Neural cell (in vitro differentiated cells): ENCODE results near the gene GRID2IP. TPM values are rescaled to one million over a fixed set of nuclear protein-coding genes. Genes with fewer than 3 reads are reported as not detected.

Experiments
- H2AFZ ChIP-seq: fragments of 200-600, 300-800 bp; sonication (generic), shearing (Covaris generic); 2 replicates; pipeline ENCODE4 v1.6.0; 2014; ENCODE audit warnings: low read depth, mild to moderate bottlenecking, antibody characterized with exemption, low read length, moderate library complexity
- H3F3A ChIP-seq: fragments of 200-600 bp; shearing (Covaris generic); 2 replicates; pipeline ENCODE4 v1.6.1; 2016; ENCODE audit warnings: mild to moderate bottlenecking, moderate library complexity, mixed read lengths, antibody characterized with exemption, low read length; ENCODE audit not compliant: insufficient read depth, poor library complexity, severe bottlenecking
- H3K27ac ChIP-seq: fragments of 200-600, 300-800 bp; sonication (generic), shearing (Covaris generic); 2 replicates; pipeline ENCODE4 v1.5.1; 2014; ENCODE audit warnings: mild to moderate bottlenecking, low read length, moderate library complexity
- H3K27me3 ChIP-seq: fragments of 300-800, 200-600 bp; sonication (generic), shearing (Covaris generic); 2 replicates; pipeline ENCODE4 v1.6.0; 2014; ENCODE audit warnings: mild to moderate bottlenecking, low read depth, low read length, moderate library complexity; ENCODE audit not compliant: insufficient read depth
- H3K36me3 ChIP-seq: fragments of 300-800, 200-600 bp; sonication (generic), shearing (Covaris generic); 2 replicates; pipeline ENCODE4 v1.5.1; 2014; ENCODE audit warnings: mild to moderate bottlenecking, antibody characterized with exemption, low read length, moderate library complexity; ENCODE audit not compliant: insufficient read depth
- H3K4me2 ChIP-seq: fragments of 300-800, 200-600 bp; sonication (generic), shearing (Covaris generic); 2 replicates; pipeline ENCODE4 v1.6.0; 2014; ENCODE audit warnings: mild to moderate bottlenecking, low read length
- H3K4me3 ChIP-seq: fragments of 300-800, 200-600 bp; sonication (generic), shearing (Covaris generic); 2 replicates; pipeline ENCODE4 v1.5.1; 2014; ENCODE audit warnings: mild to moderate bottlenecking, low read length, moderate library complexity
- H3K79me2 ChIP-seq: fragments of 200-600 bp; shearing (Covaris generic); replicated peaks from 2 replicates; pipeline ENCODE4 v1.6.0; 2014; ENCODE audit warnings: mild to moderate bottlenecking, low read length, moderate library complexity; ENCODE audit not compliant: insufficient read depth
- H3K9ac ChIP-seq: fragments of 300-800, 200-600 bp; sonication (generic), shearing (Covaris generic); 2 replicates; pipeline ENCODE4 v1.6.1; 2016; ENCODE audit warnings: mild to moderate bottlenecking, low read length, mixed read lengths
- H3K9me2 ChIP-seq: fragments of 200-600 bp; shearing (Covaris generic); 2 replicates; pipeline ENCODE4 v1.6.1; 2016; ENCODE audit warnings: mild to moderate bottlenecking, low read length, mixed read lengths; ENCODE audit not compliant: insufficient read depth
- H3K9me3 ChIP-seq: fragments of 200-600, 300-800 bp; sonication (generic), shearing (Covaris generic); 2 replicates; pipeline ENCODE4 v1.6.1; 2016; ENCODE audit warnings: mild to moderate bottlenecking, mixed run types, low read length, moderate library complexity, mixed read lengths
- H4K20me1 ChIP-seq: fragments of 200-600 bp; shearing (Covaris generic); 2 replicates; pipeline ENCODE4 v1.6.1; 2016; ENCODE audit warnings: mild to moderate bottlenecking, mixed run types; ENCODE audit not compliant: insufficient read depth
- EP300 ChIP-seq: fragments of 450-650 bp; conservative IDR thresholded peaks from 2 replicates; pipeline ENCODE4 v1.6.1; 2014; ENCODE audit warnings: antibody characterized with exemption, mild to moderate bottlenecking, moderate library complexity; ENCODE audit not compliant: poor library complexity, severe bottlenecking
- EZH2 ChIP-seq: fragments of 200-600, 300-800 bp; shearing (Covaris generic), sonication (generic); IDR thresholded peaks from 2 replicates; pipeline ENCODE4 v1.6.1; 2014; ENCODE audit warnings: antibody characterized with exemption, low read length, borderline replicate concordance, mild to moderate bottlenecking; ENCODE audit not compliant: insufficient read depth, poor library complexity, severe bottlenecking
- MXI1 ChIP-seq: fragments of 450-650 bp; conservative IDR thresholded peaks from 2 replicates; pipeline ENCODE4 v1.6.1; 2014; ENCODE audit warnings: antibody characterized with exemption, mild to moderate bottlenecking; ENCODE audit not compliant: poor library complexity, severe bottlenecking
- POLR2AphosphoS5 ChIP-seq: IDR thresholded peaks from 2 replicates; pipeline ENCODE4 v1.6.1; 2012
- RAD21 ChIP-seq: fragments of 450-650 bp; conservative IDR thresholded peaks from 2 replicates; pipeline ENCODE4 v1.6.1; 2014; ENCODE audit warnings: antibody characterized with exemption, mild to moderate bottlenecking, moderate library complexity
- SMC3 ChIP-seq: fragments of 450-650 bp; conservative IDR thresholded peaks from 2 replicates; pipeline ENCODE4 v1.6.1; 2014; ENCODE audit warnings: antibody characterized with exemption, mild to moderate bottlenecking, moderate library complexity; ENCODE audit not compliant: poor library complexity
- TAF1 ChIP-seq: IDR thresholded peaks from 2 replicates; pipeline ENCODE4 v1.6.1; 2012; ENCODE audit warnings: low read depth
- polyA plus RNA-seq: library from polyadenylated mRNA; depleted of rRNA; stranded (reverse); fragments of >200 nt; gene quantifications from 2 replicates; pipeline ENCODE4 v1.2.3, GENCODE V29; 2014
- TF ChIP-seq, protein P1 (sequence below): fragments of 450-650 bp; IDR thresholded peaks from 2 replicates; pipeline ENCODE4 v1.5.1; 2014; ENCODE audit warnings: antibody characterized with exemption, mild to moderate bottlenecking, moderate library complexity; ENCODE audit not compliant: poor library complexity, severe bottlenecking
- TF ChIP-seq, protein P2 (sequence below): IDR thresholded peaks from 2 replicates; pipeline ENCODE4 v1.6.1; 2012; ENCODE audit warnings: borderline replicate concordance

GRID2IP gene
- polyA plus RNA-seq, 1 donor from 2014 or later, result 0.32 TPM

DNA sequence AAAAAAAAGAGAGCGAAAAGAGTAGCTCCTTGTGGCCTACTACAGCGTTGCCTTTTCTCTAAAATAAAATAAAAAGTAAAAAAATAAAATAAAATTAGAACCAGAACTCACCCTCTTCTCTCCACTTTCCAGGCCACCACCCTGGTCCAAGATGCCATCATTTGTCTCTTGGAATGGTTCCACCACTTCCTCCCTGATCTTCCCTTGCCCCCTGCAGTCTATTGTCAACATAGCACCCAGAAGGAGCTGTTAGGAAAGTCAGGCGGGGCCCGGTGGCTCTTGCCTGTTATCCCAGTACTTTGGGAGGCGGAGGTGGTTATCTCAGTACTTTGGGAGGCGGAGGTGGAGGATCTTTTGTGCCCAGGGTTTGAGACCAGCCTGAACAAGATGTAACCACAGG, 7.6 kb upstream of the GRID2IP start:
- no peaks in the 10 kb centered on the region for H4K20me1 ChIP-seq
- no peak overlapping the region for H3K27ac ChIP-seq
- no peak overlapping the region for H2AFZ ChIP-seq
- H3F3A ChIP-seq, result no peaks in the 10 kb centered on the region
- no peaks in the 10 kb centered on the region for H3K9me3 ChIP-seq
- no peaks in the 10 kb centered on the region for H3K9me2 ChIP-seq
- no peak overlapping the region for H3K9ac ChIP-seq
- no peak for TF ChIP-seq MXI1
- no peak for TF ChIP-seq SMC3
- no peak for TF ChIP-seq POLR2AphosphoS5
- H3K79me2 ChIP-seq, result no peaks in the 10 kb centered on the region
- H3K36me3 ChIP-seq, result no peaks in the 10 kb centered on the region
- H3K4me2 ChIP-seq, result no peak overlapping the region
- H3K4me3 ChIP-seq, result no peak overlapping the region
- no peaks in the 10 kb centered on the region for H3K27me3 ChIP-seq

DNA sequence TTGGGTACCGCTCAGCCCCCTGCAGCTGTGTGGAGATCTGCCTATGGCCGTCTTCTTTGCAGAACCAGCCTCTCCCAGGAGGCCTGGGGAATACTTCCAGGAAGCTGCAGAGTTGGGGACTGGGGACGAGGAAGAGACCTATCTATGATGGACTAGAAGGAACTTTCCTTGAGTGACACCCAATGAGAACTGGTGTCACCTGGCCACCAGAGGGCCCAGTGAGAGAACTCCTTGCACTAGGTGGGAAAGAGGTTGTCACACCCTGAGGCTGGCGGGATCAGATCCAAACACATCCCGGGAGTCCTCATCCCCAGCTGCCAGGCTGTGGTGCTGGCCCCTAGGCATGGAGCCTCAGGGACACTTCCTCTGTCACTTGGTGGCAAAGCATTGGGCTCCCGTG, 4.9 kb upstream of the GRID2IP start:
- H3K36me3 ChIP-seq, result no peaks in the 10 kb centered on the region
- TF ChIP-seq EZH2 (no peak), POLR2AphosphoS5 (no peak), EP300 (no peak), RAD21 (no peak), MXI1 (no peak), TAF1 (no peak), SMC3 (no peak)
- TF ChIP-seq, protein P1, sequence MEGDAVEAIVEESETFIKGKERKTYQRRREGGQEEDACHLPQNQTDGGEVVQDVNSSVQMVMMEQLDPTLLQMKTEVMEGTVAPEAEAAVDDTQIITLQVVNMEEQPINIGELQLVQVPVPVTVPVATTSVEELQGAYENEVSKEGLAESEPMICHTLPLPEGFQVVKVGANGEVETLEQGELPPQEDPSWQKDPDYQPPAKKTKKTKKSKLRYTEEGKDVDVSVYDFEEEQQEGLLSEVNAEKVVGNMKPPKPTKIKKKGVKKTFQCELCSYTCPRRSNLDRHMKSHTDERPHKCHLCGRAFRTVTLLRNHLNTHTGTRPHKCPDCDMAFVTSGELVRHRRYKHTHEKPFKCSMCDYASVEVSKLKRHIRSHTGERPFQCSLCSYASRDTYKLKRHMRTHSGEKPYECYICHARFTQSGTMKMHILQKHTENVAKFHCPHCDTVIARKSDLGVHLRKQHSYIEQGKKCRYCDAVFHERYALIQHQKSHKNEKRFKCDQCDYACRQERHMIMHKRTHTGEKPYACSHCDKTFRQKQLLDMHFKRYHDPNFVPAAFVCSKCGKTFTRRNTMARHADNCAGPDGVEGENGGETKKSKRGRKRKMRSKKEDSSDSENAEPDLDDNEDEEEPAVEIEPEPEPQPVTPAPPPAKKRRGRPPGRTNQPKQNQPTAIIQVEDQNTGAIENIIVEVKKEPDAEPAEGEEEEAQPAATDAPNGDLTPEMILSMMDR, result no peak
- TF ChIP-seq, protein P2, sequence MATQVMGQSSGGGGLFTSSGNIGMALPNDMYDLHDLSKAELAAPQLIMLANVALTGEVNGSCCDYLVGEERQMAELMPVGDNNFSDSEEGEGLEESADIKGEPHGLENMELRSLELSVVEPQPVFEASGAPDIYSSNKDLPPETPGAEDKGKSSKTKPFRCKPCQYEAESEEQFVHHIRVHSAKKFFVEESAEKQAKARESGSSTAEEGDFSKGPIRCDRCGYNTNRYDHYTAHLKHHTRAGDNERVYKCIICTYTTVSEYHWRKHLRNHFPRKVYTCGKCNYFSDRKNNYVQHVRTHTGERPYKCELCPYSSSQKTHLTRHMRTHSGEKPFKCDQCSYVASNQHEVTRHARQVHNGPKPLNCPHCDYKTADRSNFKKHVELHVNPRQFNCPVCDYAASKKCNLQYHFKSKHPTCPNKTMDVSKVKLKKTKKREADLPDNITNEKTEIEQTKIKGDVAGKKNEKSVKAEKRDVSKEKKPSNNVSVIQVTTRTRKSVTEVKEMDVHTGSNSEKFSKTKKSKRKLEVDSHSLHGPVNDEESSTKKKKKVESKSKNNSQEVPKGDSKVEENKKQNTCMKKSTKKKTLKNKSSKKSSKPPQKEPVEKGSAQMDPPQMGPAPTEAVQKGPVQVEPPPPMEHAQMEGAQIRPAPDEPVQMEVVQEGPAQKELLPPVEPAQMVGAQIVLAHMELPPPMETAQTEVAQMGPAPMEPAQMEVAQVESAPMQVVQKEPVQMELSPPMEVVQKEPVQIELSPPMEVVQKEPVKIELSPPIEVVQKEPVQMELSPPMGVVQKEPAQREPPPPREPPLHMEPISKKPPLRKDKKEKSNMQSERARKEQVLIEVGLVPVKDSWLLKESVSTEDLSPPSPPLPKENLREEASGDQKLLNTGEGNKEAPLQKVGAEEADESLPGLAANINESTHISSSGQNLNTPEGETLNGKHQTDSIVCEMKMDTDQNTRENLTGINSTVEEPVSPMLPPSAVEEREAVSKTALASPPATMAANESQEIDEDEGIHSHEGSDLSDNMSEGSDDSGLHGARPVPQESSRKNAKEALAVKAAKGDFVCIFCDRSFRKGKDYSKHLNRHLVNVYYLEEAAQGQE, result no peak
- H3K9me3 ChIP-seq, result no peaks in the 10 kb centered on the region
- no peak overlapping the region for H2AFZ ChIP-seq
- H3K79me2 ChIP-seq, result no peaks in the 10 kb centered on the region
- H3K9me2 ChIP-seq, result no peaks in the 10 kb centered on the region
- H3K4me3 ChIP-seq, result no peak overlapping the region
- no peak overlapping the region for H3K4me2 ChIP-seq
- no peaks in the 10 kb centered on the region for H3K27me3 ChIP-seq
- H3K27ac ChIP-seq, result no peak overlapping the region
- no peaks in the 10 kb centered on the region for H4K20me1 ChIP-seq
- H3K9ac ChIP-seq, result no peak overlapping the region
- H3F3A ChIP-seq, result no peaks in the 10 kb centered on the region

DNA sequence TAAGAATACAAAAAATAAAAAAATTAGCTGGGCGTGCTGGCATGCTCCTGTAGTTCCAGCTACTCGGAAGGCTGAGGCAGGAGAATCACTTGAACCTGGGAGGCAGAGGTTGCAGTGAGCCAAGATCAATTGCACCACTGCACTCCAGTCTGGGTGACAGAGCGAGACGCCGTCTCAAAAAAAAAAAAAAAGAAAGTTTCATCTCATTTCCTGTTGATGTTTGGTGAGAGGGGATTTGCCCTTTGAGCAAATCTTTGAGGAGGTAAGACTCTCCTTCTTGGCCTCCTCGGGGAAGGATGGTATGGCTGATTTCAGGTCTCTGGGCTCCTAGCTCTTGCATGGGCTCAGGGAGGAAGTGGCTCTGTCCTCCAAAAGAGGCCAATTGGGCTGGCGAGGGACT, 3.6 kb upstream of the GRID2IP start:
- H3K36me3 ChIP-seq, result no peaks in the 10 kb centered on the region
- H2AFZ ChIP-seq, result no peak overlapping the region
- H3F3A ChIP-seq, result no peaks in the 10 kb centered on the region
- no peaks in the 10 kb centered on the region for H3K79me2 ChIP-seq
- no peak overlapping the region for H3K4me2 ChIP-seq
- no peaks in the 10 kb centered on the region for H3K27me3 ChIP-seq
- no peak overlapping the region for H3K4me3 ChIP-seq
- no peaks in the 10 kb centered on the region for H3K9me2 ChIP-seq
- H3K27ac ChIP-seq, result no peak overlapping the region
- no peak overlapping the region for H3K9ac ChIP-seq
- H4K20me1 ChIP-seq, result no peaks in the 10 kb centered on the region
- TF ChIP-seq POLR2AphosphoS5 (no peak), TAF1 (no peak), EP300 (no peak), EZH2 (no peak), MXI1 (no peak), SMC3 (no peak), RAD21 (no peak)
- TF ChIP-seq, protein P1, result no peak
- TF ChIP-seq, protein P2, result no peak
- H3K9me3 ChIP-seq, result no peaks in the 10 kb centered on the region
